HG03558 (cell line): ENCODE results near the gene C10orf67.
"Not testable (repeated sequence)": the region's sequence is repeated elsewhere in the genome, so short reads cannot be mapped to it uniquely, and the experiment has no call there.

Experiments
- ATAC-seq: cut with Tn5 transposase; IDR thresholded peaks from one replicate; pipeline ENCODE4 v1.9.1; 2021; ENCODE audit warnings: moderate number of reproducible peaks; ENCODE audit not compliant: unreplicated experiment; ENCODE audit errors: extremely low read depth

The C10orf67 gene

DNA sequence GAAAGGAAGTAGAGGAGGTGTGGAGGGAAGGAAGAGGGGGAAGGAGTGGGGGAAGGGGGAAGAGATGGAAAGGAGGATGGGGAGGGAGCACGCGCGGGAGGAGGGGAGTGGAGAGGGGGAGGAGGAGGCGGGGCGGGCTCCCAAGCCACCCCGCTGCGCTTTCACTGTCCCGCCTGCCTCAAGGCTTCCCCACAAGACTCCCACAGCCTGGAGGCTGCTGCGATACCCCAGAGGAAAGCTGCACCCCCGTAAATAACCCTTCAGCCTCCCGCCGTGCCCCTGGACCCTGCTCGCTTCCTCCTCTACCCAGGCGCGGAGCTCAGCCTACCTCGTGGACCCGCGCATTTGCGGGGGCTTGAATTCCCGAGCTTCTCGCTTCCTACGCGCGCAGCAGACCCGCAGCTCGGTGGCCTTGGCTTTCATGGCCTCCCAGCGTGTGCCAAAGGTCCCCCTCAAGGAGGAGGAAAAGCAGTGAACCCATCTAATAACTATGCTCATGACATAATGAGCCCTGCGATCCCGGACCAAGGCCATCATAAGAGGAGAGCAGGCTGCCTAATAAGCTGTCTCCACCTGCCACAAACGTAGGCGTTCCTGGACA lies at the start of gene C10orf67:
TSS of gene C10orf67 (minus strand) at position 557 of the 601 bp plus-strand sequence. CDS start at position 534, 23 bp downstream.
- ATAC-seq, result no peak

DNA sequence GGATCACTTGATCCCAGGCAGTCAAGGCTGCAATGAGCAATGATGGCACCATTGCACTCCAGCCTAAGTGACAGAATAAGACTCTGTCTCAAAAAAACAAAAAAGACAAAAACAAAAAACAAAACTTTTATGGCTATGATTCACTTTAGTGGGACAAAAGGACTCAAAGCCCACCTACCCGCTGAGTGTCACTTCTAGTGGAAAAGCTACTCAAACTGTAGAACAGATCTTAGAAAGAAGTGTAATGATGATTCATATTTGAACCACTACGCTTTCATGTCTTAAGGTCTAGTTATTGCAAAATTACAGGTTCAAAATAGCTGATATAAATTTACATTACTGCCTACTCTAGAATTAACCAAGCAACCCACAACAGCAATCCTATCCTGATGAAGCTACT lies 47.2 kb upstream of the C10orf67 start:
- ATAC-seq, result no peak

DNA sequence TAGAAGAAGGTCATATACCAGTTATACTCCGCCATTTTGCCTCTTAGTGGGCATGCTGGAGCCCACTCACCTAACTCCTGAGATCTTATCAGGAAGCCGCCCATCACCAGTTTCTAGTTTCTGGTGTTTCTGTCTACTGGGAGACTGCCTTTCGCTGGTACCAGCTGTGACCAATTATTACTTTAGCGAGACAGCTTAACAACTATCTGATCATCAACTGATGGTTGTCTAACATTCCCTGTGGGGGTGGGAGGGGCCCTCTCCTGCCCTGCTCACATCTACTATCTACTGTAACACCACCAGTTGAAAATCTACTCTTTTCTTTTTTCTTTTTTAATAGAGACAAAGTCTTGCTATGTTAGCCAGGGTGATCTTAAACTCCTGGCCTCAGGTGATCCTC lies 46.2 kb upstream of the C10orf67 start:
- no peak for ATAC-seq

DNA sequence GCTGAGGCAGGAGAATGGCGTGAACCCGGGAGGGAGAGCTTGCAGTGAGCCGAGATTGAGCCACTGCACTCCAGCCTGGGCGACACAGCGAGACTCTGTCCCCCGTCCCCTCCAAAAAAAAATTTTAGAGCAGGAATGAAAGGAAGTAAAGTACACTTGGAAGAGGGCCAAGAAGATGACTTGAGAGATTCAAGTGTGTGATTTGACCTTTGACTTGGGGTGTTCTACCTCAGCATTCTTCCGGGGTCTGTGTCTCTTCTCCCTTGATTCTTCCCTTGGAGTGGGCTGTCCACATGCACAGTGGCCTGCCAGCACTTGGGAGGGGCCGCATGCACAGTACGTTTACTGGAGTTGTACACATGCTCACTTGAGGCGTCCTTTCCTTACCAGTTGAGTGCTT lies 45.8 kb upstream of the C10orf67 start:
- ATAC-seq, result not testable (repeated sequence)

DNA sequence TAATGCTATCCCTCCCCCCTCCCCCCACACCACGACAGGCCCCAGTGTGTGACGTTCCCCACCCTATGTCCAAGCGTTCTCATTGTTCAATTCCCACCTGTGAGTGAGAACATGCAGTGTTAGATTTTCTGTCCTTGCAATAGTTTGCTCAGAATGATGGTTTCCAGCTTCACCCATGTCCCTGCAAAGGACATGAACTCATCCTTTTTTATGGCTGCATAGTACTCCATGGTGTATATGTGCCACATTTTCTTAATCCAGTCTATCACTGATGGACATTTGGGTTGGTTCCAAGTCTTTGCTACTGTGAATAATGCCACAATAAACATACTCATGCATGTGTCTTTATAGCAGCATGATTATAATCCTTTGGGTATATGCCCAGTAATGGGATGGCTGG lies 42.9 kb upstream of the C10orf67 start:
- ATAC-seq, result not testable (repeated sequence)

DNA sequence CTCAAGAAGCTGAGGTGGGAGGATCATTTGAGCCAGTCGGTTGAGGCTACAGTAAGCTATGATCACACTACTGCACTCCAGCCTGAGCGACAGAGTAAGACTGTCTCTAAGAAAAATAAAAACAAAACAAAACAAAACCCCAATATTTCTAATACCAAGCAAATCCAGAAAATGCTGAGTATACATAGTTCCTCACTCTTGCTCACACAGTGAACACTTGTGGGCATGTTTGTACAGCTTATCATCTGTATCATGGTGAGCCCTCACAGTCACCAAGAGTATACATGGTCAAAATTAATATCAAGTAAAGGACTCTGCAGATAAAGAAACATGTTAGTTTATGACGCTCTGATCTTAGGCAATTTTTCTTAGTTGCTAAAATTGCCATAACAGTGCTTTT lies 41.5 kb upstream of the C10orf67 start:
- no peak for ATAC-seq

DNA sequence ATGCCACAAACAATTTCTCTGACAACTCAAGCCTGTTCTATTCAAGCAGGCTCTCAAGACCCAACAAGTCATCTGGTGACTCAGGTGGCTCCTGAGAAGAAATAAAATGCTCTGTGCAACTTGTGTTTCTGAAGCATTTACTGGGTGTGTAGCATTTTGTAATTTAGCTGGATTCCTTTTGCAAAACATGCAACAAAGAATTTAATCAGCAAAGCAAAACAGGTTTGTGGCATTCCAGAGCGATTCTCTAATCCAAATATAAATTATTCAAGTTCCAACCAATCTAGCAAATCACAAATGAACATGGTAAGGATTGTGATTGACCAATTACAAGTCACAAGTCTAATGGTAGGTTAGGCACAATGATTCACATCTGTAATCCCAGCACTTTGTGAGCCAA lies 39.8 kb upstream of the C10orf67 start:
- ATAC-seq, result no peak

DNA sequence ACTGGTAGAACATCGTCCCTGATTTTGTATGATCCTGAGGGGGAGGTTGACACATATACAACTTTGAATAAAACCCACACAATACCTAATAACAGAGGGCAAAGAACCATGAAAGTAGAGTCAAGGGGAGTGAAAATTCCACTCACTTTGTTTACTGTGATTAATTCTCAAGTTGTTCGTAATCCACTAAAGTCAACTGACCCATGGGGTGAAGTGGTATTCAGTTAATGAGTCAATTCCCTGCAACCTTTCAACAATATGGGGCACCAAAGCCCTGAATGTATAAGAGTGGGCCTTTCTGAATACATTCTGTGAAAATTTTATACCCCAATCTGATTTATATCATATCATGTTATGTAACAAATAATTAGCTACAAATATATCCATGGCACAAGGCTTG lies 39.0 kb upstream of the C10orf67 start:
- no peak for ATAC-seq

DNA sequence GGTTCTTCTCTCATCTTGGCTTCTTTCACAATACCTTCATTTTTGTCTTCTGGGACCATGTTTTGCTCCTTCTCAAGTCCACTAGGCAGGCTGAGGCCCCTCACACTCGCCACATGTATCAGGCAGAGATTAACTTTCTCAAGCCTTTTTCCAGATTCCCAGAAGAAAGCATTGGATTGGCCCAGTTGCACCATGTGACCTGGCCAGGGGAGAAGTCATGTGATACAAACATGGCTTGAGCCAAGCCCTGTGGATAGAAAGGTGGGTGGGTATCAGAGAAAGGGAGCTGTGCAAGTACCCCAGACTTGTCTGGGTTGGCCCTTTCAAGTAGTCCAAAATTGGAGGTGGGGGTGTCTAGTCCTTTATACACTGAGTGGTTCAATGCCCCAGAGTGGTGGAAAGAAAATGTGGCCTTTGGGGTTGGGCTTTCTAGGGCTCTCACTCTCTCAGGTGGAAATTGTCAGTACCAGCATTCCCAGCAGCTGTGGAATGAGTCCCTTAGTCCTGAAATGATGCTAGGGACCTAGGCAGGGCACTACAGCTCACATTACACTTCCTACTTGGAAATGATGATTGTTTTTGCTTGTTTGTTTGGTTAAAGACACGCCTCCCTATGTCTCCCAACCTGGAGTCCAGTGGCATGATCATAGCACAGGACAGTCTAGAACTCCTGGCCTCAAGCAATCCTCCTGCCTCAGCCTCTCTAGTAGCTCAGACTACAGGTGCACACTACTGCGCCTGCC lies 36.9 kb upstream of the C10orf67 start:
- ATAC-seq, result no peak

DNA sequence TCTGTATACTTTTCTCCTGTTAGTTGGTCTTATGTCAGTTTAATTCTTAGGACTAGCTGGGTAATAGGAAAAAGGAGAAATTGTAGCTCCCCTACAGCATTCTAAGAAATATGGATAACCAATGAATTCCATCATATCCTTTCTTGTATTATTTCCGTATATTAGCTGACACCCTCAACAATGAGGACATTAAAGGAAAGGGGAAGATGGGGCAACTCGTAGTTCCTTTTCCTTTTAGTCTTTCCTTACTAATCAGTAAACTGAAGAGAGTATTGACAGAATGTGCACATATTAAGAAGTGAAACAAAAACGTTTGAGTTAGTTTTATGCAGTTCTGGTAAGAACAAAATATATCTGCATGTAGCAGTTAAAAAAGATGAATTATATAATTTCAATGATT lies 35.1 kb upstream of the C10orf67 start:
- ATAC-seq, result no peak

DNA sequence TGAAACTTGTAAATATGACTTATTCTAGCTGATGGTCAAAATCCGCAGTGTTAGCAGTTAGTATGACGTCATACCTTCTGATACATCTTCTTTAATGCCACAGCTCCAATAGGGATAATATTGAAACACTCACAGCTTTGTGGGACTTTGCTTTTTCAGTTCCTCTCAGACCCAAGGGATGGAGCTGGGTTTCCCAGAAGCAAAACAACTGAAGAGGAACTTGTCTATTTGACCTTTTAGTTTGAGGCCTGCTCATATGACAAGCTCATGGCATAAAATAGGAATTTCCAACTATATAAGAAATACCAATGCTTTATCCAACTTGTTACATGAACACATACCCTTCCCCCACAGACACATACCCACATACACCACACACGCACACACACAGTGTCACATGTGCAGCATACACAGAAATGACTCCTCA lies 31.6 kb upstream of the C10orf67 start:
- no peak for ATAC-seq

DNA sequence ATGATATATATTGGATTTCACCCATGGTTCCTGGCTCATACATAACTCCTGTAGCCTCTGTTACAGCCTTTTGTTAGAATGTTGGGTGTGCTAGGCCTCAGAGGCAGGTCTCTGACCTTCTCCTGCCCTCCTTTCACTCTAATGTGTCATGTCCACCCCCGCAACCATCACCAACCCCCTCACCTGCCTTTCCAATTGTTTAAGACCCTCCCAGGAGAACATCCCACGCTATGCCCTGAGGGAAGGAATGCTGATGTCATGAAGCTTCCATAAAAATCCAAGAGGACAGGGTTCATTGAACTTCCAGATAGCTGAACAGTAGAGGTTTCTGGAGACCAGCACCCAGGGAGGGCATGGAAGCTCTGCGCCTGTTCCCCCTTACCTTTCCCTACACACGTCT lies 30.8 kb upstream of the C10orf67 start:
- ATAC-seq, result no peak

DNA sequence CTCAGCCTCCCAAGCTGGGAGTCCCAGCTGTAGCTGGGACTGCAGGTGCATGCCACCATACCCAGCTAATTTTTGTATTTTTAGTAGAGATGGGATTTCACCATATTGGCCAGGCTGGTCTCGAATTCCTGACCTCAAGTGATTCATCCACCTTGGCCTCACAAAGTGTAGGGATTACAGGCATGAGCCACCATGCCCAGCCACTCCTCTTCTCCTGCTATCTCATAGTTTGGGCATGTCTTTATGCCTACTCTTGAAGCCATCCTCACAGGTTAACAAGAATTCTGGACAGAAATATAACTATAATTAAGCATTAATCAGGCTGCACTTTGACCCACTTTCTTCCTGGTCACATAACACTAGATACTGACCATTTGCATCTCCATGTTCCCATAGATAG lies 28.6 kb upstream of the C10orf67 start:
- ATAC-seq, result no peak

DNA sequence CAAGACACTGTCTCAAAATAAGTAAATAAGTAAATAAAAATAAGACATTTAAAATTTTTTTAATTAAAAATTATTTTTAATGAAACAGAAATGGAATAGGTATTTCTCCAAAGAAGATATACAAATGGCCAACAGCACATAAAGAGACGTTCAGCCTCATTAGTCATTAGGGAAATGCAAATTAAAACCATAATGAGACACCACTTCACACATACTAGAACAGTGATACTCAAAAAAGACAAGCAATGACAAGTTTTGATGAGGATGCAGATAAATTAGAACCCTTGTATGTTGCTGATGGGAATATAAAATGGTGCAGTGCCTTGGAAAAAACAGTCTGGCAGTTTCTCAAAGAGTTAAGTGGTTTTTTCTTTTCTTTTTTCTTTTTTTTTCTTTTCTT lies 26.5 kb upstream of the C10orf67 start:
- no peak for ATAC-seq

DNA sequence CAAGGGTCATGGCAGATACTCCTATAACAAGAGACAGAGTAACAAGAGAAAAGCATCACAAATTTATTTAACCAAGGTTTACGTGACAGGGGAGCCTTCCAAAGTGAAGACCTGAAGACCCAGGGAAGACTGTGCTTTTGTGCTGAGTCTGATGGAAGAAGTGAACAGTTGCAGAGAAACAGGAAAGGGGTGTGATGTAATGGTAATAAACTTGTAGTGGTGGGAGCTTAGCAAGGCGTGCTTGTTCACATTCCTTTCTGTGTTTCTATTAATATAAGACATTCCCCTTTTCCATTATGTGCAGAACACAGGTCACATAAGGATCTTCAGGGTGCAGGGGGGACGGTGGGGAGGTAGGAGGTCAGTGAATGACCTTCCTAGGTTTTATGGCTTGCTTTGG lies 25.5 kb upstream of the C10orf67 start:
- no peak for ATAC-seq

DNA sequence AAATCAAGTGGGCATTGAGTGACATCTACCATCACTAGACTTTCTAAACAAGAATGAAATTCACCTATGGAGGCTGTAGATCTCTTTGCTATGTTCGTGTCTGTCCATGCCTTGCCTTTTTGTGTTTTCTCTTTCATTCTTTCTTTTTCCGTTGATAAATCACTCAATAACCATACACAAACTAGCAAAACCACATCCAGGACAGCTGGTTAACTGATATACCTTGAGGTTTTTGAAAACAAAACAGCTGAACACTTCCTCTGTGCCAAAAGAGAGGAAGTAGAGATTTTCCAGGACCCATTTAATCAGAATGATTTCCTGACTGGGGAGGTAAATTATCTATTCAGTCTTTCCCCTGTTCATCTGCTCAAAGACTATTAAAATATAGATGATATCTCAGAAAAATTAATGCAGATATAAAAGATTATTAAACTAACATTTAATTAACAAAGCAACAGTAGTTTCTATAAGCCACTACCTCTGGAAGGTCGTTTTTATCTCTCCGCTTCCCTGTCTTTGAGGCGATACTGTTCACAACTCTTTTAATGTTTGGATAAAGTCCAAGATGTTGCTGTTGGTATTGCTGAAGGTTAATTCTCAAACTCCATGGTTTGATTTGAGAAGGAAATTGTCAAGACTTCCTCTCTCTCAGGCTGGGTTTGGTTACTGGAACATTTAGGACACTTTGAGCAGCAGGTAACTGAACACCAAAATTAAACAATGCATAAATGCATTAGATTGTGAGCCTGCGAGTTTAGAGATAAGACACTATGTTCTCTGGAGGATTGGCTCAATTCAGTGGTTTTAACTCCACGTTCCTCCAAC lies 24.4 kb upstream of the C10orf67 start:
- peak; percentile 61 for ATAC-seq

DNA sequence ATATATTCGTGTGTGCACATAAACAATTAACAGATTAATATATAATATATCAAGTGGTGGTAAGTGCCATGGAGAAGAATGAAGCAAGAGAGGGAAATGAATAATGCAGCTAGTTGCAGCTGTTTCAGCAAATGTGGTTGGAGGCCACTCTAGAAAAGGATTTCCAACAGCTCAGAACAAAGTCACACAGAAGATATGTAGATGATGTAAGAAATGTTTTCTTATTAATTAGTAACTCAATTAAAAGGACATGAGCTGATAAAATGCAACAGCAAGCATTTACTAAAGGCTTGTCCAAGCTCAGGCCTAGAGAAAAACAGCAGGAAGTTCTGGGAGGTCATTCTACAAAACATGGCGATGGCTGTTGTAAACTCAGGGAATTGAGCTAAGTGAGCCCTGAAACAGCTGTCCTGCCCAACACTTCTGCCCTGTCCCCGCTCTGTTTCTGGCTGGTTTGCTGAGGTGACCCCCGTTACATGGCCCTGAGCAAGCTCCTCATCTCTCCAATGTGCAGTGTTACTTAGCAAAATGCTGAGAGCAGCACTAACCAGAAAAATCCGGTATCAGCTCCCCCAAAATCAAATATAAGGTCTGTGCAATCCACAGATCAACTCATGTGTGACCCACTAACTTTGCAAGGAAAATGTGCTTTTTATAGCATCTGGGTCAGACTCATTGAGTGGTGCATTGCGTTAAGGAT lies 23.4 kb upstream of the C10orf67 start:
- no peak for ATAC-seq

DNA sequence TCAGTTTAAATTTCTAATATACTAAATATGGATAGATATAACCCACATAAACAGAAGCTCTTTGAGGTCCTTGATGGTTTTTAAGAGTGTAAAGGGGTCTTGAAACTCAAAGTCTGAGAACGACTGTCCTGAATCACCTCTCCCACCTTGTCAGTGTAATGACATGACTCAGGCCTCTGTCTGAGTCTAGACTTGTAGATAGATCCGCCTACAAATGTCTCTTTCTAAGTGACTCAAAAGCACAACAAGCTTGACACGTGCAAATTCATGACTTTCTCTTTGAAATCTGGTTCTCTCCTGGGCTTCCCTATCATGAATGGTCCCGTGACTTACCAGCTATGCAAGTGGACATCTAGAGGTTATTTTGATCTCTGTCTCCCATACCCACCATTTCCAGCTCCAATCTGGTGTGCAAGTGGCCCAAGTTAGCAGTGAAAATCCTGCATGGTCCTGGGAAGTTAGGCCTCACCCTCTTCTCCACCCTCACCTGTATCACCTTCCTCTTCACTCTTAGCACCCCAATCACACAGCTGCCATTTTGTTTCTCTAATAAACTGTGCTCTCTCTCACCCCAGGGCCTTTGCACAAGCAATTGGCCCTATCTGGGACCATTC lies 20.9 kb upstream of the C10orf67 start:
- peak; percentile 29 for ATAC-seq

DNA sequence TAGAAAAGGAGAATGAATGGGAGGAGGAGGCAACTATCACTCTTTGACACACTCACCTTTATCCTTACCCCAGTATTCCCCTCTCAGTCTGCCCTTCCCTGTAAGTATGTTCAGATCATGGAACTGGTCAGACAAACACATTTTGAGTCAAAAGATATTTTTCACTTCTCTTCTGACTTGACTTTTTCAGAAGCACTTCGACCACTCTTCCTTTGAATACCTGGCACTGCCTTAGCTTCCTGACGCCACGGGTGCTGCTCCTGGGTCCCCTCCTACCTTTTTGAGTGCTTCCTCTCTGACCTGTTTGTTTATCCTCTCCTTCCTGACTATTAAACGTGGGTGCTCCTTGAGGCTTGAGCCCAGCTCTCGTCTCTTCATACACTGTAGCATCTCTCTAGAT lies 19.8 kb upstream of the C10orf67 start:
- ATAC-seq, result no peak

DNA sequence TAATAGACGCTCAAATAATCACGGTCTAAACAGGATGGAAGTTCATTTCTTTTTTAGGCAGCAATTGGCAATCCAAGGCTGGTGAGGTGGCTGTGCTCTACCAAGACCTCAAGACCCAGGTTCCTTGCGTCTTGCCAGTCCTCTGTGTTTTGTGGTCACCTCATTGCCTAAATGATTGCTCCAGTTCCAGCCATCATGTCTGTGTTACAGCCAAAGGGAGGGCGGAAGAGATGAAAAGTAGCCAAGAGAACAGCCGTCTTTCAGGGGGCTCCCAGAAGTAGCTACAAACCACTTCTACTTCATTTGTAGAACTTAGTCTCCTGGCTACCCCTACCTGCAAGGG lies 19.2 kb upstream of the C10orf67 start:
- no peak for ATAC-seq
